Thyroid gland (tissue), 4 donors: ENCODE measurements around the gene UGGT1.

Experiments
- CTCF ChIP-seq, 6 experiments: fragments of 200-600 bp in 3 of 6; fragments of 450-650 bp in 3 of 6; sonication (generic) in 3 of 6; IDR thresholded peaks; one replicate each; pipeline ENCODE4 v1.5.1; 2016 to 2019; ENCODE audit warnings: antibody characterized with exemption in 6 of 6, mild to moderate bottlenecking in 2 of 6, inconsistent platforms in 1 of 6, moderate library complexity in 1 of 6
- POLR2A ChIP-seq, 2 donors: fragments of 450-650 bp; IDR thresholded peaks; one replicate each; pipeline ENCODE4 v1.6.1; 2017; ENCODE audit warnings: antibody characterized with exemption in 2 of 2, mild to moderate bottlenecking in 2 of 2, moderate library complexity in 1 of 2

GRCh38 chr2:128064353-128064752 lies 26.6 kb upstream of the UGGT1 start:
- TF ChIP-seq CTCF (IDR thresholded peaks at IDR 0.05), result no peak
- no peak for TF ChIP-seq POLR2A (IDR thresholded peaks at IDR 0.05)
